Astrocyte (in vitro differentiated cells and primary cell): ENCODE data around the gene RTBDN.

ENCODE experiments used
- EZH2 ChIP-seq: IDR thresholded peaks from 2 replicates; pipeline ENCODE4 v1.6.1; 2012; ENCODE audit warnings: mild to moderate bottlenecking, low read length, inconsistent platforms; ENCODE audit not compliant: insufficient read depth
- TF ChIP-seq, protein P1 (sequence below): IDR thresholded peaks from 2 replicates; pipeline ENCODE4 v1.5.1; 2011; ENCODE audit warnings: low read depth, mild to moderate bottlenecking, inconsistent platforms, low read length, moderate library complexity; ENCODE audit not compliant: insufficient read depth

DNA sequence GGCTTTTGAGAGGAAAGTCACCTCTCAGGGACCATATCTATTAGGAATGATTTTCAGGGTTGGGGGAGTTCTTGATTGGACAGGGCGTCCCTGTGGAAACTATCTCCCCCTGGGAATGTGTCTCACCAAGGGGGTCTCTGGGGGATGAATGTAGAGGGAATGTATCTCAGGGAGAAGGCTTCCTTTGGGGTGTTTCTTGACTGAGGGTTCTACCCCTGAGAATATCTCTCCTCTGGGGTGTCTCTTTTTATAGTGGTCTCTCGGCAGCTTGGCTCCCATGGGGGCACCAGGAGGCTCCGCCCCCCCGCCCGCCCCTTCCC, 1.0 kb downstream of the RTBDN start:
- no peak for TF ChIP-seq EZH2
- TF ChIP-seq, protein P1, sequence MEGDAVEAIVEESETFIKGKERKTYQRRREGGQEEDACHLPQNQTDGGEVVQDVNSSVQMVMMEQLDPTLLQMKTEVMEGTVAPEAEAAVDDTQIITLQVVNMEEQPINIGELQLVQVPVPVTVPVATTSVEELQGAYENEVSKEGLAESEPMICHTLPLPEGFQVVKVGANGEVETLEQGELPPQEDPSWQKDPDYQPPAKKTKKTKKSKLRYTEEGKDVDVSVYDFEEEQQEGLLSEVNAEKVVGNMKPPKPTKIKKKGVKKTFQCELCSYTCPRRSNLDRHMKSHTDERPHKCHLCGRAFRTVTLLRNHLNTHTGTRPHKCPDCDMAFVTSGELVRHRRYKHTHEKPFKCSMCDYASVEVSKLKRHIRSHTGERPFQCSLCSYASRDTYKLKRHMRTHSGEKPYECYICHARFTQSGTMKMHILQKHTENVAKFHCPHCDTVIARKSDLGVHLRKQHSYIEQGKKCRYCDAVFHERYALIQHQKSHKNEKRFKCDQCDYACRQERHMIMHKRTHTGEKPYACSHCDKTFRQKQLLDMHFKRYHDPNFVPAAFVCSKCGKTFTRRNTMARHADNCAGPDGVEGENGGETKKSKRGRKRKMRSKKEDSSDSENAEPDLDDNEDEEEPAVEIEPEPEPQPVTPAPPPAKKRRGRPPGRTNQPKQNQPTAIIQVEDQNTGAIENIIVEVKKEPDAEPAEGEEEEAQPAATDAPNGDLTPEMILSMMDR, result no peak
